Measurements from ENCODE around the gene UCK1.

DNA sequence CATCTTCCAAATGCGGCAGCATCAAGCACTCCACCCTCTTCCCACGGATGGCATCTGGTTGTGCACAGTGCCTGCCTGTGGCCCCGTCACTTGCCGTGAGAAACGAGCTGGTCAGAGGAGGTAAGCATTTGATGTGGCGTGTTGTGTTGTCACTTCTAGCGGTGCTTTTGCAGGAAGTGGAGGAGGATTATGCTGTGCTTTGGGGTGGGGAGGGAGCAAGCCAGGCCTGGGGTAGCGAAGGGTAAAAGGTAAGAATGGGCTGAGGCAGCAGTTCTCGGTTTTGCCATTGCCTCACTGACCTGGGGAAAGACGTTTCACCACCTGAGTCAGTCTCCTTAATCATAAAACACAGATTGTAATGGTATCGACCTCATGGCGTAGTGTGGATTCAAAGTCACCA is 30.7 kb downstream of the UCK1 start:
- TF ChIP-seq POLR2AphosphoS5 (IDR thresholded peaks at IDR 0.05; ENCODE audit: low read depth, low read length), result no peak; the same call in 1 of the 2 replicates
- TF ChIP-seq TAF1 (IDR thresholded peaks at IDR 0.05; ENCODE audit: low read depth, low read length), result no peak
- no peak for TF ChIP-seq POLR2A (IDR thresholded peaks at IDR 0.05; ENCODE audit: low read depth, low read length)
- TF ChIP-seq POU2F2 (IDR thresholded peaks at IDR 0.05; ENCODE audit: low read depth, low read length), result no peak
- TF ChIP-seq SPI1 (IDR thresholded peaks at IDR 0.05; ENCODE audit: low read depth, low read length), result no peak
- no peak for TF ChIP-seq PAX5 (IDR thresholded peaks at IDR 0.05; ENCODE audit: insufficient read depth, low read length, severe bottlenecking)

All from GM12891 (cell line).